Measurements from ENCODE around the gene TICRR. TPM values are rescaled to one million over a fixed set of nuclear protein-coding genes. Genes with fewer than 3 reads are reported as not detected.
A peak's percentile ranks its signal among the peaks of the same experiment; 100 is the strongest.

Gene TICRR
- total RNA-seq, 1 donor from 2014 or later = 5.2 TPM

DNA sequence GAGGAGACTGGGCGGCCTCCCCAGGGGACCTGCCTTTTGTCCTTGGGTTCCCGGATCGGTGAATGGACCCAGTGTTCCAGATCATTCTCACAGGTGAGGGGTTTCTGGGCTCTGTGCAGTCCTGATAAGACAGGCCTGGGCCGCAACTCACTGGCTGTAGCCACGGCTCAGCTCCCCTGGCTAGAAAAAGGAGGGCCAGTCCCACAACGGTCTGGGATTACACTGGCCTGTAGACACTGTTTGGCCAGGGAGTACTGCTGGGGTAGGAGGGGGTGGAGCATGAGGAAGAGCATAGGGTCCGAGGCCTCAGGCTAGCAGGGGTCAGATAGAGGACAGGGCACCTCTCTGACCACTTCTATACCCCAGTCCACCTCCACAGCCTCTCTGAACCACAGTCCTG lies 21.0 kb upstream of the TICRR start:
- TF ChIP-seq, protein P1, sequence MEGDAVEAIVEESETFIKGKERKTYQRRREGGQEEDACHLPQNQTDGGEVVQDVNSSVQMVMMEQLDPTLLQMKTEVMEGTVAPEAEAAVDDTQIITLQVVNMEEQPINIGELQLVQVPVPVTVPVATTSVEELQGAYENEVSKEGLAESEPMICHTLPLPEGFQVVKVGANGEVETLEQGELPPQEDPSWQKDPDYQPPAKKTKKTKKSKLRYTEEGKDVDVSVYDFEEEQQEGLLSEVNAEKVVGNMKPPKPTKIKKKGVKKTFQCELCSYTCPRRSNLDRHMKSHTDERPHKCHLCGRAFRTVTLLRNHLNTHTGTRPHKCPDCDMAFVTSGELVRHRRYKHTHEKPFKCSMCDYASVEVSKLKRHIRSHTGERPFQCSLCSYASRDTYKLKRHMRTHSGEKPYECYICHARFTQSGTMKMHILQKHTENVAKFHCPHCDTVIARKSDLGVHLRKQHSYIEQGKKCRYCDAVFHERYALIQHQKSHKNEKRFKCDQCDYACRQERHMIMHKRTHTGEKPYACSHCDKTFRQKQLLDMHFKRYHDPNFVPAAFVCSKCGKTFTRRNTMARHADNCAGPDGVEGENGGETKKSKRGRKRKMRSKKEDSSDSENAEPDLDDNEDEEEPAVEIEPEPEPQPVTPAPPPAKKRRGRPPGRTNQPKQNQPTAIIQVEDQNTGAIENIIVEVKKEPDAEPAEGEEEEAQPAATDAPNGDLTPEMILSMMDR (IDR thresholded peaks at IDR 0.05) = no peak
- TF ChIP-seq POLR2AphosphoS5 (IDR thresholded peaks at IDR 0.05; ENCODE audit: insufficient read depth in 1 of 2, low read depth in 1 of 2) = no peak
- no peak for TF ChIP-seq POLR2A (IDR thresholded peaks at IDR 0.05)
- Histone ChIP-seq H3K4me3 (no peak overlapping the region), H3K9me3 (no peaks in the 10 kb centered on the region), H3K27ac (no peak overlapping the region), H3K36me3 (no peaks in the 10 kb centered on the region), H3K27me3 (no peaks in the 10 kb centered on the region), H3K4me1 (no peaks in the 10 kb centered on the region)
- DNase-seq (ENCODE audit: extremely low spot score in 2 of 2) = peak in 1 of 2 donors; percentile 77
- intact Hi-C loops (cut with DNase I) = loop anchor here (10.0 kb wide), 1 partner anchor 199 kb away; no protein-coding TSS in a partner anchor

DNA sequence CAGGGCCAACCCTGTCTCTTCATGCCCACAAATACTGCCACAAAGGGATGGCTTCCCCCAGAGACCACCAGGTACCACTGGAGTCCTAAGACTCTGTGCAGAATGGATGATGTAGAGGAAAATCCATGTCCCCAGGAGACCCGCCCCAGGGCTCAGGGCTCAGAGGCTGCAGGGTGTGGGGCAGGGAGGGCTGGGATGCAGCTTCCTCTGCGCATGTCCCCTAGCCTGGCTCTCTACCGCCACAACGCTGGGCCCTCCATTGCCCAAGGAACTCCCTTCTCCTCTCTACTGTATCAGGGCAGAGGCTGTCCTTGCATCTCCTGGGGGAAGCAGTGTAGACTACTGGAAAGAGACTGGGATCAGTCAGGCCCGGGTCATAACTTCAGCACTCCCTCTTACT lies 19.5 kb upstream of the TICRR start:
- Histone ChIP-seq H3K4me1 (no peaks in the 10 kb centered on the region), H3K36me3 (no peaks in the 10 kb centered on the region), H3K4me3 (no peak overlapping the region), H3K27ac (no peak overlapping the region), H3K9me3 (no peaks in the 10 kb centered on the region), H3K27me3 (no peaks in the 10 kb centered on the region)
- TF ChIP-seq, protein P1 (IDR thresholded peaks at IDR 0.05) = no peak
- no peak for TF ChIP-seq POLR2AphosphoS5 (IDR thresholded peaks at IDR 0.05; ENCODE audit: insufficient read depth in 1 of 2, low read depth in 1 of 2)
- no peak for TF ChIP-seq POLR2A (IDR thresholded peaks at IDR 0.05)
- DNase-seq (ENCODE audit: extremely low spot score in 2 of 2) = no peak
- intact Hi-C loops (cut with DNase I) = loop anchor here (10.0 kb wide), 1 partner anchor 201 kb away; no protein-coding TSS in a partner anchor

DNA sequence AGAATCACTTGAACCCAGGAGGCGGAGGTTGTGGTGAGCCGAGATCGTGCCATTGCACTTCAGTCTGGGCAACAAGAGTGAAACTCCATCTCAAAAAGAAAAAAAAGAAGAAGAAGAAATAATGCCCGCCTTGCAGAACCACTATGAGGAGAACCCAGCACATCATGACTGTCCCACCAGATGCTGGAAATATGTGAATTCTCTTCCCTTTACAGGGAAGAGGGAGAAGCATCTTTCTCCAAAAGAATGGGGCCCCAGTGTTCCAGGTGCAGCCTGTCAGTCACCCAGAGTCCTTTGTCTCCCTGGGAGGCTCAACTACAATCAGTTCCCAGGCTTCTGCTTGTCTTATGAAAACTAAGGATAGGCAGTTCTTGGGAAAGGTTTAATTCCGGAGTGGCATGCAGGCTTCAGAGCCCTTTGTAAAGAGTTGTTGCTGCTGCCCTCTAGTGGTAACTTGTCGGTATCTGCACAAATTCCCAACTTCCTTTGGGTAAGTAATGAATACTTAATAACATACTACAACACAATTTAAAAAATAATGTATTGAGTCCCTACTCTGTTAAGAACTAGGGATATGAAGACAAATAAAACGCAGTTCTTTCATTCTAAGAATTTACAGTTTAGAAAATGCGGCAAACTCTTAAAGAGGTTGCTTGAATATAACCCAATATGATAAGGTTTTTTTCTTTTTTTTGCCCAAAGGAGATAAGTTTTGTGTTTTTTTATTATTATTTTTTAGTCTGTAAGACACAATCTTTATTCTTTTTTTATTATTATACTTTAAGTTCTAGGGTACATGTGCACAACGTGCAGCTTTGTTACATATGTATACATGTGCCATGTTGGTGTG lies 18.6 kb upstream of the TICRR start:
- H3K4me1 ChIP-seq = no peaks in the 10 kb centered on the region
- H3K36me3 ChIP-seq = no peaks in the 10 kb centered on the region
- DNase-seq (ENCODE audit: extremely low spot score in 2 of 2) = peak in 1 of 2 donors; percentile 42
- no peak for TF ChIP-seq POLR2AphosphoS5 (IDR thresholded peaks at IDR 0.05; ENCODE audit: insufficient read depth in 1 of 2, low read depth in 1 of 2)
- TF ChIP-seq, protein P1 (IDR thresholded peaks at IDR 0.05) = peak; percentile 28 to 50 (median 33)
- no peak for TF ChIP-seq POLR2A (IDR thresholded peaks at IDR 0.05)
- H3K27me3 ChIP-seq = no peaks in the 10 kb centered on the region
- no peak overlapping the region for H3K4me3 ChIP-seq
- H3K27ac ChIP-seq = no peak overlapping the region
- intact Hi-C loops (cut with DNase I) = loop anchor here (10.0 kb wide), 1 partner anchor 202 kb away; no protein-coding TSS in a partner anchor
- H3K9me3 ChIP-seq = no peaks in the 10 kb centered on the region

DNA sequence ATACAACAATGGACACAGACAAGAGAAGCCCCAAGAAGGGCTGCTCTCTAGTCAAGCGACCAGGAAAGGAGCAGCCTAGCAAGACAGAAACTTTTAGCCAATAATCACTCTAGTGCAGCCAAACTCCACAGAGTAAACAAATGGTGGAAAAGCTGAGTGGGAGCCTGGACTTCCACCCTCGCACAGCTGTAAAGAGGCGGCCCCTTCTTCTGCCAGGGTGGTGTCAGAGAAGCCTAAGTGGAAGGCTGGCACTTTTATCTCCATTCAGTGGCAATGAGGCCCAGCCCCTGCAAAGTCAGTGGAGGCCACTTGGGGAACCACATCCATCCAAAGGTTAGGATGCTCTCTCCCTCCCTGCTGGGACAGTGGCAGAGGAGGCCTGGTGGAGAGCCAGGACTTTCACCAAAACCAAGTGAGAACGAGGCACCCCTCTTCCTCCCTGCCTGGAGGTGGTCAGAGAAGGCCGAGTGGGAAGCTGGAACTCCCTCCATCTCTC lies 15.5 kb upstream of the TICRR start:
- no peaks in the 10 kb centered on the region for H3K27me3 ChIP-seq
- TF ChIP-seq, protein P1 (IDR thresholded peaks at IDR 0.05) = no peak
- no peak for TF ChIP-seq POLR2AphosphoS5 (IDR thresholded peaks at IDR 0.05; ENCODE audit: insufficient read depth in 1 of 2, low read depth in 1 of 2)
- TF ChIP-seq POLR2A (IDR thresholded peaks at IDR 0.05) = no peak

More for the DNA sequence above, 15.5 kb upstream of the TICRR start:
- intact Hi-C loops (cut with DNase I) = loop anchor here (10.0 kb wide), 1 partner anchor 205 kb away; no protein-coding TSS in a partner anchor
- Histone ChIP-seq H3K9me3 (no peaks in the 10 kb centered on the region), H3K36me3 (no peaks in the 10 kb centered on the region), H3K27ac (no peak overlapping the region), H3K4me3 (no peak overlapping the region), H3K4me1 (no peaks in the 10 kb centered on the region)
- peak in 1 of 2 donors; percentile 72 for DNase-seq (ENCODE audit: extremely low spot score in 2 of 2)

Measured in vagina (tissue), 2 donors.